Right atrium auricular region (tissue), 2 donors: ENCODE results near the gene FGD4. TPM values are rescaled to one million over a fixed set of nuclear protein-coding genes. Genes with fewer than 3 reads are reported as not detected.
A peak's percentile ranks its signal among the peaks of the same experiment; 100 is the strongest.

Experiments
- DNase-seq: peaks from one replicate; pipeline ENCODE4 v3.0.0-alpha.2; 2019; ENCODE audit warnings: low spot score
- H3K27ac ChIP-seq, 2 donors: fragments of 200-600 bp; sonication (generic); 1 replicate in 1 of 2; 2 replicates in 1 of 2; pipeline ENCODE4 v1.5.1; 2016 to 2019
- H3K27me3 ChIP-seq, 2 donors: fragments of 200-600 bp; sonication (generic); one replicate each; pipeline versions ENCODE4 v1.5.1 to v1.6.0; 2017 to 2019
- H3K36me3 ChIP-seq: fragments of 200-600 bp; sonication (generic); one replicate; pipeline ENCODE4 v1.5.1; 2016
- H3K4me1 ChIP-seq, 2 donors: fragments of 200-600 bp; sonication (generic); one replicate each; pipeline versions ENCODE4 v1.5.1 to v1.6.0; 2017 to 2019
- H3K4me3 ChIP-seq, 2 donors: fragments of 200-600 bp; sonication (generic); 1 replicate in 1 of 2; 2 replicates in 1 of 2; pipeline ENCODE4 v1.5.1; 2017 to 2019; ENCODE audit warnings: mild to moderate bottlenecking in 1 of 2, moderate library complexity in 1 of 2
- H3K9me3 ChIP-seq, 2 donors: fragments of 200-600 bp; sonication (generic); one replicate each; pipeline ENCODE4 v1.5.1; 2019
- CTCF ChIP-seq, 2 donors: fragments of 200-600 bp; sonication (generic); IDR thresholded peaks; one replicate each; pipeline ENCODE4 v1.5.1; 2019; ENCODE audit warnings: antibody characterized with exemption in 2 of 2
- total RNA-seq, 2 donors: library from RNA; depleted of rRNA; stranded (reverse); fragments of >200 nt; gene quantifications; one replicate each; pipeline ENCODE4 v1.1.0, GENCODE V29; 2016

FGD4 gene
- total RNA-seq, 2 donors from 2014 or later = 13.5 to 16.2 TPM

- no peak for TF ChIP-seq CTCF (IDR thresholded peaks at IDR 0.05)
- Histone ChIP-seq H3K9me3 (no peaks in the 10 kb centered on the region), H3K27me3 (no peaks in the 10 kb centered on the region), H3K27ac (no peak overlapping the region), H3K36me3 (no peaks in the 10 kb centered on the region), H3K4me1 (no peaks in the 10 kb centered on the region), H3K4me3 (no peak overlapping the region)
- no peak for DNase-seq
Measured at GRCh38 chr12:32666018-32666417, 266.7 kb downstream of the FGD4 start.

- no peak overlapping the region for H3K4me3 ChIP-seq
- no peaks in the 10 kb centered on the region for H3K9me3 ChIP-seq
- no peak for TF ChIP-seq CTCF (IDR thresholded peaks at IDR 0.05)
- H3K27ac ChIP-seq = no peak overlapping the region
- no peak for DNase-seq
- H3K36me3 ChIP-seq = no peaks in the 10 kb centered on the region
- no peaks in the 10 kb centered on the region for H3K4me1 ChIP-seq
- H3K27me3 ChIP-seq = no peaks in the 10 kb centered on the region
Measured at GRCh38 chr12:32669584-32669983, 270.2 kb downstream of the FGD4 start.

- no peak overlapping the region for H3K4me3 ChIP-seq
- no peaks in the 10 kb centered on the region for H3K9me3 ChIP-seq
- DNase-seq = no peak
- no peaks in the 10 kb centered on the region for H3K27me3 ChIP-seq
- no peaks in the 10 kb centered on the region for H3K4me1 ChIP-seq
- peak; percentile 21 to 69 for TF ChIP-seq CTCF (IDR thresholded peaks at IDR 0.05)
- no peak overlapping the region for H3K27ac ChIP-seq
- H3K36me3 ChIP-seq = no peaks in the 10 kb centered on the region
Measured at GRCh38 chr12:32671930-32672780, 272.8 kb downstream of the FGD4 start.

GRCh38 chr12:32679091-32679919 is 279.9 kb downstream of the FGD4 start, which contains the start of gene DNM1L:
TSS of gene DNM1L (plus strand) at chr12:32679301. CDS start at chr12:32679364, 63 bp downstream.
- Histone ChIP-seq H3K27ac (peak within 1 kb of the TSS; percentile 94 to 98), H3K9me3 (no peaks in the 10 kb centered on the region), H3K27me3 (no peaks in the 10 kb centered on the region), H3K36me3 (no peaks in the 10 kb centered on the region), H3K4me1 (peaks cover 0 to 13% of the 10 kb centered on the region in 2 donors), H3K4me3 (peak within 1 kb of the TSS; percentile 91 to 99)
- peak in 1 of 2 donors; percentile 37 for TF ChIP-seq CTCF (IDR thresholded peaks at IDR 0.05)
- peak; percentile 90 for DNase-seq

GRCh38 chr12:32679920-32680237 is 280.5 kb downstream of the FGD4 start:
- Histone ChIP-seq H3K27ac (peak overlapping the region; percentile 94 to 98), H3K9me3 (no peaks in the 10 kb centered on the region), H3K4me1 (peaks cover 0 to 13% of the 10 kb centered on the region in 2 donors), H3K36me3 (no peaks in the 10 kb centered on the region), H3K27me3 (no peaks in the 10 kb centered on the region), H3K4me3 (peak overlapping the region; percentile 91 to 99)
- no peak for TF ChIP-seq CTCF (IDR thresholded peaks at IDR 0.05)
- no peak for DNase-seq
